Lung (tissue), 12 donors: ENCODE results near the gene ATF6. TPM values are rescaled to one million over a fixed set of nuclear protein-coding genes. Genes with fewer than 3 reads are reported as not detected.

ENCODE experiments used
- ATAC-seq: fragments of 200-7000 bp; cut with Tn5 transposase; one replicate; pipeline ENCODE4 v1.9.1; 2020; ENCODE audit warnings: moderate number of reproducible peaks; ENCODE audit not compliant: insufficient read depth, low FRiP score
- DNase-seq, 3 donors: peaks; one replicate each; pipeline ENCODE4 v3.0.0-alpha.2; 2013 to 2017
- H3K27ac ChIP-seq, 2 donors: one replicate each; pipeline ENCODE4 v1.5.1; 2013; ENCODE audit warnings: mild to moderate bottlenecking in 2 of 2, moderate library complexity in 2 of 2, control low read depth in 1 of 2, inconsistent platforms in 1 of 2, low read depth in 1 of 2, low read length in 1 of 2
- H3K27me3 ChIP-seq, 3 donors: one replicate each; pipeline ENCODE4 v1.5.1; 2013; ENCODE audit warnings: low read length in 2 of 3; ENCODE audit not compliant: control insufficient read depth in 3 of 3, insufficient read depth in 3 of 3
- H3K36me3 ChIP-seq, 4 donors: one replicate each; pipeline ENCODE4 v1.5.1; 2013; ENCODE audit warnings: low read length in 4 of 4, mild to moderate bottlenecking in 1 of 4, moderate library complexity in 1 of 4; ENCODE audit not compliant: control insufficient read depth in 4 of 4, insufficient read depth in 4 of 4
- H3K4me1 ChIP-seq, 5 donors: one replicate each; pipeline ENCODE4 v1.5.1; 2013; ENCODE audit warnings: low read length in 5 of 5, mild to moderate bottlenecking in 2 of 5, moderate library complexity in 1 of 5; ENCODE audit not compliant: control insufficient read depth in 5 of 5, insufficient read depth in 5 of 5
- H3K4me3 ChIP-seq: one replicate; pipeline ENCODE4 v1.5.1; 2013; ENCODE audit warnings: mild to moderate bottlenecking, control low read depth, moderate library complexity
- H3K9ac ChIP-seq, 2 donors: one replicate each; pipeline ENCODE4 v1.5.1; 2013; ENCODE audit warnings: low read length in 2 of 2, control low read depth in 1 of 2; ENCODE audit not compliant: insufficient read depth in 1 of 2
- H3K9me3 ChIP-seq, 4 donors: one replicate each; pipeline ENCODE4 v1.5.1; 2013; ENCODE audit warnings: low read length in 3 of 4, mild to moderate bottlenecking in 1 of 4, moderate library complexity in 1 of 4; ENCODE audit not compliant: control insufficient read depth in 4 of 4, insufficient read depth in 3 of 4
- CTCF ChIP-seq: IDR thresholded peaks from 2 replicates; pipeline ENCODE4 v1.5.1; 2012; ENCODE audit warnings: mild to moderate bottlenecking; ENCODE audit errors: control extremely low read depth, extremely low read depth
- WGBS, 2 donors: extraction: QIAGEN DNeasy Blood & Tissue Kit; methylation state at CpG; one replicate each; pipeline ENCODE4 v1.1.7; 2013; 5-methylcytosine and 5-hydroxymethylcytosine counted together
- polyA plus RNA-seq, 2 donors: library from polyadenylated mRNA; stranded (reverse); fragments of 200-250 nt; gene quantifications; one replicate each; pipeline ENCODE4 v1.2.1, GENCODE V29; 2013
- total RNA-seq, 2 donors: library from RNA; depleted of rRNA in 1 of 2; stranded (reverse); fragments of >200 nt in 1 of 2; gene quantifications; one replicate each; pipeline ENCODE4 v1.2.1, GENCODE V29; 2014 to 2021
- donor health status: control.
- donor health status: control.
- donor health status: Bipolar disorder and iron deficiency.
- donor health status: healthy.
- donor health status: DM: yes; HTN: yes; CAD: no.

Gene ATF6
- total and polyA plus RNA-seq, 4 donors = 4.3 to 44.8 (median 22.6) TPM

GRCh38 chr1:161743231-161743630 is 22.9 kb upstream of the ATF6 start:
- Histone ChIP-seq H3K27ac (no peak overlapping the region), H3K4me3 (no peak overlapping the region), H3K4me1 (no peaks in the 10 kb centered on the region), H3K27me3 (peaks cover 0 to 2% (median 0%) of the 10 kb centered on the region in 3 donors), H3K9me3 (no peaks in the 10 kb centered on the region), H3K36me3 (no peaks in the 10 kb centered on the region), H3K9ac (no peak overlapping the region)
- 75 to 85% methylated on average over 9 of the region's 9 CpGs for WGBS, 2 donors
- ATAC-seq = no peak
- no peak for TF ChIP-seq CTCF
- no peak for DNase-seq

- TF ChIP-seq CTCF = no peak
- DNase-seq = no peak
- H3K36me3 ChIP-seq = peaks cover 2 to 15% (median 5%) of the 10 kb centered on the region in 4 donors
- H3K9ac ChIP-seq = no peak overlapping the region
- H3K27ac ChIP-seq = no peak overlapping the region
- H3K4me1 ChIP-seq = peaks cover 0 to 14% (median 2%) of the 10 kb centered on the region in 5 donors
- H3K27me3 ChIP-seq = peaks cover 0 to 2% (median 0%) of the 10 kb centered on the region in 3 donors
- 48 to 56% methylated on average over 6 of the region's 6 CpGs for WGBS, 2 donors
- ATAC-seq = no peak
- H3K9me3 ChIP-seq = no peaks in the 10 kb centered on the region
- H3K4me3 ChIP-seq = no peak overlapping the region
Measured at GRCh38 chr1:161747801-161748200, 18.3 kb upstream of the ATF6 start.

- H3K27me3 ChIP-seq = no peaks in the 10 kb centered on the region
- peaks cover 0 to 14% (median 2%) of the 10 kb centered on the region in 5 donors for H3K4me1 ChIP-seq
- TF ChIP-seq CTCF = no peak
- 0% methylated on average over 63 to 65 of the region's 65 CpGs for whole genome bisulfite sequencing, 2 donors
- H3K36me3 ChIP-seq = peaks cover 2 to 29% (median 9%) of the 10 kb centered on the region in 4 donors
- ATAC-seq (peak; percentile 99), DNase-seq (peak; percentile 94 to 97 (median 96))
- peak within 1 kb of the TSS; percentile 64 to 66 for H3K9ac ChIP-seq
- H3K9me3 ChIP-seq = no peaks in the 10 kb centered on the region
- peak within 1 kb of the TSS; percentile 93 to 95 for H3K27ac ChIP-seq
- H3K4me3 ChIP-seq = peak within 1 kb of the TSS; percentile 93
Measured at GRCh38 chr1:161749509-161750407, 16.4 kb upstream of the ATF6 start, which contains the start of gene DUSP12. TSS of gene DUSP12 (plus strand) at chr1:161749786. CDS start at chr1:161749802, 16 bp downstream.
